GM13976 (cell line): ENCODE measurements around the gene GTF2IRD1.

Experiments
- DNase-seq: peaks from one replicate; pipeline ENCODE4 v3.0.0; 2012; ENCODE audit warnings: low spot score
- CTCF ChIP-seq: IDR thresholded peaks from 2 replicates; pipeline ENCODE4 v1.5.1; 2012; ENCODE audit warnings: borderline replicate concordance, mild to moderate bottlenecking; ENCODE audit not compliant: insufficient read depth; ENCODE audit errors: extremely low read depth, missing control alignments, control extremely low read depth
- in situ Hi-C: fragments of 300-500 bp; cut with MboI; formaldehyde crosslinking; loops from one replicate; pipeline ENCODE4 v1.12.0; 2022; ENCODE audit warnings: low sequenced_read_pairs, mixed read lengths, inconsistent platforms; ENCODE audit not compliant: unreplicated experiment

The GTF2IRD1 gene

GRCh38 chr7:74590813-74591212 is 137.1 kb downstream of the GTF2IRD1 start:
- TF ChIP-seq CTCF = no peak
- in situ Hi-C loops = no loop called here
- no peak for DNase-seq

GRCh38 chr7:74598558-74598957 is 144.9 kb downstream of the GTF2IRD1 start:
- TF ChIP-seq CTCF = no peak
- in situ Hi-C loops = no loop called here
- DNase-seq = no peak

- in situ Hi-C loops = no loop called here
- no peak for TF ChIP-seq CTCF
- DNase-seq = peak; percentile 61
Observed at GRCh38 chr7:74599244-74599643, 145.5 kb downstream of the GTF2IRD1 start.

- no peak for DNase-seq
- in situ Hi-C loops = no loop called here
- TF ChIP-seq CTCF = no peak
Observed at GRCh38 chr7:74604326-74605020, 150.8 kb downstream of the GTF2IRD1 start.

- in situ Hi-C loops = no loop called here
- peak; percentile 74 for DNase-seq
- no peak for TF ChIP-seq CTCF
Observed at GRCh38 chr7:74606101-74606908, 152.6 kb downstream of the GTF2IRD1 start.

GRCh38 chr7:74606909-74607510 is 153.3 kb downstream of the GTF2IRD1 start:
- no peak for DNase-seq
- in situ Hi-C loops = no loop called here
- no peak for TF ChIP-seq CTCF
